Lung (tissue), 12 donors: ENCODE measurements around the gene OPRL1. TPM values are rescaled to one million over a fixed set of nuclear protein-coding genes. Genes with fewer than 3 reads are reported as not detected.
A peak's percentile ranks its signal among the peaks of the same experiment; 100 is the strongest.

Experiments
- ATAC-seq: fragments of 200-7000 bp; cut with Tn5 transposase; one replicate; pipeline ENCODE4 v1.9.1; 2020; ENCODE audit warnings: moderate number of reproducible peaks; ENCODE audit not compliant: insufficient read depth, low FRiP score
- DNase-seq, 3 donors: peaks; one replicate each; pipeline ENCODE4 v3.0.0-alpha.2; 2013 to 2017
- H3K27ac ChIP-seq, 2 donors: one replicate each; pipeline ENCODE4 v1.5.1; 2013; ENCODE audit warnings: mild to moderate bottlenecking in 2 of 2, moderate library complexity in 2 of 2, control low read depth in 1 of 2, inconsistent platforms in 1 of 2, low read depth in 1 of 2, low read length in 1 of 2
- H3K27me3 ChIP-seq, 3 donors: one replicate each; pipeline ENCODE4 v1.5.1; 2013; ENCODE audit warnings: low read length in 2 of 3; ENCODE audit not compliant: control insufficient read depth in 3 of 3, insufficient read depth in 3 of 3
- H3K36me3 ChIP-seq, 4 donors: one replicate each; pipeline ENCODE4 v1.5.1; 2013; ENCODE audit warnings: low read length in 4 of 4, mild to moderate bottlenecking in 1 of 4, moderate library complexity in 1 of 4; ENCODE audit not compliant: control insufficient read depth in 4 of 4, insufficient read depth in 4 of 4
- H3K4me1 ChIP-seq, 5 donors: one replicate each; pipeline ENCODE4 v1.5.1; 2013; ENCODE audit warnings: low read length in 5 of 5, mild to moderate bottlenecking in 2 of 5, moderate library complexity in 1 of 5; ENCODE audit not compliant: control insufficient read depth in 5 of 5, insufficient read depth in 5 of 5
- H3K4me3 ChIP-seq: one replicate; pipeline ENCODE4 v1.5.1; 2013; ENCODE audit warnings: mild to moderate bottlenecking, control low read depth, moderate library complexity
- H3K9ac ChIP-seq, 2 donors: one replicate each; pipeline ENCODE4 v1.5.1; 2013; ENCODE audit warnings: low read length in 2 of 2, control low read depth in 1 of 2; ENCODE audit not compliant: insufficient read depth in 1 of 2
- H3K9me3 ChIP-seq, 4 donors: one replicate each; pipeline ENCODE4 v1.5.1; 2013; ENCODE audit warnings: low read length in 3 of 4, mild to moderate bottlenecking in 1 of 4, moderate library complexity in 1 of 4; ENCODE audit not compliant: control insufficient read depth in 4 of 4, insufficient read depth in 3 of 4
- WGBS, 2 donors: extraction: QIAGEN DNeasy Blood & Tissue Kit; methylation state at CpG; one replicate each; pipeline ENCODE4 v1.1.7; 2013; 5-methylcytosine and 5-hydroxymethylcytosine counted together
- polyA plus RNA-seq, 2 donors: library from polyadenylated mRNA; stranded (reverse); fragments of 200-250 nt; gene quantifications; one replicate each; pipeline ENCODE4 v1.2.1, GENCODE V29; 2013
- total RNA-seq, 2 donors: library from RNA; depleted of rRNA in 1 of 2; stranded (reverse); fragments of >200 nt in 1 of 2; gene quantifications; one replicate each; pipeline ENCODE4 v1.2.1, GENCODE V29; 2014 to 2021
- TF ChIP-seq, protein P1 (sequence below): IDR thresholded peaks from 2 replicates; pipeline ENCODE4 v1.5.1; 2012; ENCODE audit warnings: mild to moderate bottlenecking; ENCODE audit errors: control extremely low read depth, extremely low read depth
- donor health status: control.
- donor health status: control.
- donor health status: Bipolar disorder and iron deficiency.
- donor health status: healthy.
- donor health status: DM: yes; HTN: yes; CAD: no.

Gene OPRL1
- total and polyA plus RNA-seq, 4 donors = 0.45 to 3.1 (median 2.1) TPM

DNA sequence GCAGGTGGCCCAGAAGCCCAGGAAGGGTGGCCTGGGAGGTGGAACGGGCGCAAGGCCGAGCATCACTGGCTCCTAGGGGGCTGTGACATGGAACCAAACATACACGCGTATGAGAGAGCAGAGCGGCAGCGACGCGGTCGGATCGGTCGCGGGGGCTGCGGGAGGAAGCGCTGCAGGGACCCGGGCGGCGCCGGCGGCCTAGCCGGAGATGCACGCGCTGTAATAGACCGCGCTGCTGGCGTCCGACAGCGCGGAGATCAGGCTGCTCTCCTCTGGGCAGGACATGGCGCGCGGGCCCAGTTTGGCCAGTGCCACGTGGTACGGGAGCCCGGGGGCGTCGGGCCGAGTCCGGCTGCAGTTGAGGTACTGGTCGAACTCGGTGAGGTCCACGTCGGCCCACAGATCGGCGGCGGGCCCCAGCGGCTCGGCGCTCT lies 31.9 kb upstream of the OPRL1 start:
- Histone ChIP-seq H3K27me3 (peaks cover 0 to 43% (median 7%) of the 10 kb centered on the region in 3 donors), H3K4me3 (peak overlapping the region; percentile 67), H3K9me3 (peaks cover 0 to 3% (median 0%) of the 10 kb centered on the region in 4 donors), H3K9ac (no peak overlapping the region), H3K27ac (peak overlapping the region; percentile 49 to 68), H3K36me3 (peaks cover 0 to 8% (median 1%) of the 10 kb centered on the region in 4 donors), H3K4me1 (peaks cover 0 to 43% (median 5%) of the 10 kb centered on the region in 5 donors)
- no peak for ATAC-seq
- WGBS, 2 donors = 20 to 21% methylated on average over 48 to 49 of the region's 49 CpGs
- DNase-seq = no peak
- TF ChIP-seq, protein P1, sequence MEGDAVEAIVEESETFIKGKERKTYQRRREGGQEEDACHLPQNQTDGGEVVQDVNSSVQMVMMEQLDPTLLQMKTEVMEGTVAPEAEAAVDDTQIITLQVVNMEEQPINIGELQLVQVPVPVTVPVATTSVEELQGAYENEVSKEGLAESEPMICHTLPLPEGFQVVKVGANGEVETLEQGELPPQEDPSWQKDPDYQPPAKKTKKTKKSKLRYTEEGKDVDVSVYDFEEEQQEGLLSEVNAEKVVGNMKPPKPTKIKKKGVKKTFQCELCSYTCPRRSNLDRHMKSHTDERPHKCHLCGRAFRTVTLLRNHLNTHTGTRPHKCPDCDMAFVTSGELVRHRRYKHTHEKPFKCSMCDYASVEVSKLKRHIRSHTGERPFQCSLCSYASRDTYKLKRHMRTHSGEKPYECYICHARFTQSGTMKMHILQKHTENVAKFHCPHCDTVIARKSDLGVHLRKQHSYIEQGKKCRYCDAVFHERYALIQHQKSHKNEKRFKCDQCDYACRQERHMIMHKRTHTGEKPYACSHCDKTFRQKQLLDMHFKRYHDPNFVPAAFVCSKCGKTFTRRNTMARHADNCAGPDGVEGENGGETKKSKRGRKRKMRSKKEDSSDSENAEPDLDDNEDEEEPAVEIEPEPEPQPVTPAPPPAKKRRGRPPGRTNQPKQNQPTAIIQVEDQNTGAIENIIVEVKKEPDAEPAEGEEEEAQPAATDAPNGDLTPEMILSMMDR = no peak

DNA sequence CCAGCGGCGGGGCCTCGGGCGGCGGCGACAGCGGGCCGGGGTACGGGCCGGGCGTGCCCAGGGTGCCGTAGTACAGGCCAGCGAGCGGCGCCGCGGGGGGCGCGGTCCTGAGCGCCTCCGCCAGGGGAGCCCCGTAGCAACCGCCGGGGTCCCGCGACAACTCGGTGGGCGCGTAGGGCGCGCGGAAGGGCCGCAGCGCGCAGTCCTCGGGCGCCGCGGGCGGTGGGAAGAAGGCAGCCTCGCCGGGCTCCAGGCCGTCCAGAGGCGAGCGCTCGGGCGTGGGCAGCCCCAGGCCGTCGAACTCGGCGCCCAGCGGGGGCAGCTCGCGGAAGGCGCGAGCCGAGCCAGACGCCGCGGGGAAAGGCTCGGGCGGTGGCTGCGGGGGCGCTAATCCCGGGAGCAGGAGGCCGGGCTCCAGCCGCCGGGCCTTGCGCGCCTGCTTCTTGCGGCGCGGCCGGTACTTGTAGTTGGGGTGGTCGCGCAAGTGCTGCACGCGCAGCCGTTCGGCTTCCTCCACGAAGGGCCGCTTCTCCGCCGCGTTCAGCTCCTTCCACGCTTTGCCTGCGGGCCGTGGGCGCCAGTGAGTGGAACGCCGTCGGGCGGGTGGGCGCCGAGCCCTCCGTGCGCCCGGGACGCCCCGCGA lies 31.4 kb upstream of the OPRL1 start:
- no peak overlapping the region for H3K9ac ChIP-seq
- ATAC-seq (no peak), DNase-seq (no peak)
- H3K27me3 ChIP-seq = peaks cover 0 to 40% (median 7%) of the 10 kb centered on the region in 3 donors
- peaks cover 0 to 8% (median 1%) of the 10 kb centered on the region in 4 donors for H3K36me3 ChIP-seq
- 8 to 10% methylated on average over 44 to 101 of the region's 101 CpGs for WGBS, 2 donors
- TF ChIP-seq, protein P1 = no peak
- peaks cover 0 to 48% (median 10%) of the 10 kb centered on the region in 5 donors for H3K4me1 ChIP-seq
- H3K4me3 ChIP-seq = peak overlapping the region; percentile 67
- peaks cover 0 to 3% (median 0%) of the 10 kb centered on the region in 4 donors for H3K9me3 ChIP-seq
- peak overlapping the region; percentile 49 to 68 for H3K27ac ChIP-seq

DNA sequence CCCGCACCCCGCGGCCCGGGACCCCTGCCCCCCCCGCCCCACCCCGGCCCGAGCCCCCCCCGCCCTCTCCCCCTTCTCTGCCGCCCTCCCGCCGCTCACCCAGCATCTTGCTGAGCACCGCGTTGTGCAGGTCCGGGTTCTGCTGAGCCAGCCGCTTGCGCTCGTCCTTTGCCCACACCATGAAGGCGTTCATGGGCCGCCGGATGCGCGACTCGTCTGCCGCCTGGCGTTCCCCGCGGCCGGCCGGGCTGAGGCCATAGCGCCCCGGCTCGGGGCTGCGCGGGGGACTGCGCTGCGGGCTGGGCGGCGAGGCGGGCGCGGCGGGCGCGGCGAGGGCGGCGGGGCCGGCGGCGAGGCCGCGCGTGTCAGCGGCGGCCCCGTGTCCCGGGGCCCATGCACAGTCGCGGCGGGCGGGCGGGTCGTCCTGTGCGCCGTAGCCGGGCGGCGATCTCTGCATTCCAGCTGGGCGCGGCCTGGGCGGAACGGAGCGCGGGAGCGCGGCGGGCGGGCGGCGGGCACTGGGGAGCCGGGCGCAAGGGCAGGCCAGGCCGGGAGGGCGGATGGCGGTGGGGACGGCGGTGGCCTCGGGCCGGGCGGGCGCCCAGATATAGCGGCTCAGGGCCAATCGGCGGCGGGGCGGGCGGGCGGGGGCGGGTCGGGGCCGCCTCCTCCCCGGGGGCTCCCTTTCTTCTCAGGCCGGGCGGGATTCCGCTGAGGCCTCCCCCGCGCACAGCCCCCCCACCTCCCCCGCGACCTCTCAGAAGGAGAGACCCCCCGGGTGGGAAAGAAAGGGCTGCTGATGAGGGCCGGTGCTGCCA lies 30.6 kb upstream of the OPRL1 start, which contains the start of gene SOX18:
Gene SOX18 (minus strand): TSS at position 580 of the 818 bp plus-strand sequence. CDS start 123 bp downstream, at position 457.
- ATAC-seq (no peak), DNase-seq (peak; percentile 59 to 91 (median 61))
- peaks cover 0 to 56% (median 10%) of the 10 kb centered on the region in 5 donors for H3K4me1 ChIP-seq
- H3K9ac ChIP-seq = no peak within 1 kb of the TSS
- H3K4me3 ChIP-seq = peak within 1 kb of the TSS; percentile 67
- peaks cover 0 to 8% (median 1%) of the 10 kb centered on the region in 4 donors for H3K36me3 ChIP-seq
- peaks cover 0 to 3% (median 0%) of the 10 kb centered on the region in 4 donors for H3K9me3 ChIP-seq
- WGBS, 2 donors = 0 to 1% methylated on average over 36 to 109 of the region's 111 CpGs
- peaks cover 0 to 33% (median 7%) of the 10 kb centered on the region in 3 donors for H3K27me3 ChIP-seq
- TF ChIP-seq, protein P1 = no peak
- H3K27ac ChIP-seq = peak within 1 kb of the TSS; percentile 81 to 90
